Esophagus squamous epithelium (tissue), 5 donors: ENCODE results near the gene SAC3D1. TPM values are rescaled to one million over a fixed set of nuclear protein-coding genes. Genes with fewer than 3 reads are reported as not detected.
"Not testable (repeated sequence)": the region's sequence is repeated elsewhere in the genome, so short reads cannot be mapped to it uniquely, and the experiment has no call there.

ENCODE experiments used
- DNase-seq: peaks from one replicate; lab custom pipeline; 2025; lab: John Stamatoyannopoulos, UW
- H3K27ac ChIP-seq, 4 donors: fragments of 200-600 bp; sonication (generic); one replicate each; pipeline ENCODE4 v1.5.1; 2016 to 2019; ENCODE audit warnings: mild to moderate bottlenecking in 1 of 4
- H3K27me3 ChIP-seq, 4 donors: fragments of 200-600 bp; sonication (generic); 1 replicate in 3 of 4; 2 replicates in 1 of 4; pipeline versions ENCODE4 v1.5.1 to v1.6.0; 2017 to 2021; ENCODE audit warnings: antibody characterized with exemption in 1 of 4
- H3K36me3 ChIP-seq, 3 donors: fragments of 200-600 bp; sonication (generic); one replicate each; pipeline ENCODE4 v1.5.1; 2016 to 2019
- H3K4me1 ChIP-seq, 3 donors: fragments of 200-600 bp; sonication (generic); one replicate each; pipeline ENCODE4 v1.5.1; 2017 to 2019
- H3K4me3 ChIP-seq, 4 donors: fragments of 200-600 bp; sonication (generic); 1 replicate in 3 of 4; 2 replicates in 1 of 4; pipeline ENCODE4 v1.5.1; 2016 to 2019; ENCODE audit warnings: mild to moderate bottlenecking in 2 of 4, moderate library complexity in 1 of 4
- H3K9me3 ChIP-seq, 3 donors: fragments of 200-600 bp; sonication (generic); one replicate each; pipeline ENCODE4 v1.5.1; 2016 to 2019
- CTCF ChIP-seq, 6 experiments: fragments of 450-650 bp in 4 of 6; fragments of 200-600 bp in 2 of 6; sonication (generic) in 2 of 6; IDR thresholded peaks; one replicate each; pipeline ENCODE4 v1.5.1; 2016 to 2019; ENCODE audit warnings: antibody characterized with exemption in 6 of 6, mild to moderate bottlenecking in 4 of 6, moderate library complexity in 4 of 6
- POLR2A ChIP-seq, 4 donors: fragments of 450-650 bp; IDR thresholded peaks; one replicate each; pipeline ENCODE4 v1.6.1; 2017; ENCODE audit warnings: antibody characterized with exemption in 4 of 4, mild to moderate bottlenecking in 4 of 4, moderate library complexity in 3 of 4
- WGBS, 2 donors: methylation state at CpG; one replicate each; pipeline ENCODE4 v1.1.5; 2018; 5-methylcytosine and 5-hydroxymethylcytosine counted together
- intact Hi-C: fragments of 100-400 bp; cut with DNase I; formaldehyde crosslinking; loops from one replicate; pipeline ENCODE4 v1.15.0; 2022
- total RNA-seq, 4 donors: library from RNA; depleted of rRNA; stranded (reverse); fragments of >200 nt; gene quantifications; one replicate each; pipeline ENCODE4 v1.1.0, GENCODE V29; 2016
- donor health status: DM: yes; HTN: yes; CAD: no.

SAC3D1 gene
- total RNA-seq, 4 donors from 2014 or later: 9.2 to 19.0 (median 15.1) TPM

- Histone ChIP-seq H3K27ac (no peak overlapping the region), H3K4me1 (peaks cover 0 to 5% (median 0%) of the 10 kb centered on the region in 3 donors), H3K4me3 (no peak overlapping the region), H3K9me3 (no peaks in the 10 kb centered on the region), H3K27me3 (no peaks in the 10 kb centered on the region), H3K36me3 (peaks cover 0 to 51% (median 9%) of the 10 kb centered on the region in 3 donors)
- TF ChIP-seq CTCF (IDR thresholded peaks at IDR 0.05) (no peak), POLR2A (IDR thresholded peaks at IDR 0.05) (no peak)
- intact Hi-C loops: no loop called here
- WGBS, 2 donors: 100% methylated on average over 3 of the region's 11 CpGs; no CpG with 5 or more reads in 1 of the 2 donors
- no peak for DNase-seq
These were observed 19.5 kb upstream of the SAC3D1 start for GRCh38 chr11:65021509-65021908.

GRCh38 chr11:65023502-65023901 lies 17.5 kb upstream of the SAC3D1 start:
- H3K4me3 ChIP-seq, intact Hi-C loops, H3K9me3 ChIP-seq, H3K27ac ChIP-seq, H3K27me3 ChIP-seq, DNase-seq: not testable (repeated sequence)
- WGBS, 2 donors: 75 to 79% methylated on average over 5 to 7 of the region's 8 CpGs
- H3K4me1 ChIP-seq: peaks cover 8 to 16% (median 9%) of the 10 kb centered on the region in 3 donors
- H3K36me3 ChIP-seq: peaks cover 0 to 40% (median 6%) of the 10 kb centered on the region in 3 donors

- intact Hi-C loops: no loop called here
- Histone ChIP-seq H3K4me3 (peak overlapping the region; percentile 50 to 82 (median 70)), H3K27ac (peak overlapping the region; percentile 91 to 98 (median 96)), H3K36me3 (peaks cover 0 to 19% (median under 1%) of the 10 kb centered on the region in 3 donors), H3K4me1 (peaks cover 12 to 28% (median 15%) of the 10 kb centered on the region in 3 donors), H3K9me3 (no peaks in the 10 kb centered on the region), H3K27me3 (no peaks in the 10 kb centered on the region)
- TF ChIP-seq CTCF (IDR thresholded peaks at IDR 0.05) (no peak), POLR2A (IDR thresholded peaks at IDR 0.05) (no peak)
- DNase-seq: no peak
- WGBS, 2 donors: 56 to 59% methylated on average over 9 to 10 of the region's 10 CpGs
These were observed 14.2 kb upstream of the SAC3D1 start for GRCh38 chr11:65026810-65027209.

- peak within 1 kb of the TSS; percentile 91 to 98 (median 96) for H3K27ac ChIP-seq
- H3K9me3 ChIP-seq: no peaks in the 10 kb centered on the region
- TF ChIP-seq CTCF (IDR thresholded peaks at IDR 0.05) (peak; percentile 69 to 85 (median 80)), POLR2A (IDR thresholded peaks at IDR 0.05) (peak in 3 of 4 donors; percentile 42 to 72 (median 52))
- intact Hi-C loops: no loop called here
- peak within 1 kb of the TSS; percentile 50 to 82 (median 70) for H3K4me3 ChIP-seq
- peaks cover 0 to 19% (median 7%) of the 10 kb centered on the region in 3 donors for H3K36me3 ChIP-seq
- peaks cover 12 to 28% (median 15%) of the 10 kb centered on the region in 3 donors for H3K4me1 ChIP-seq
- peak; percentile 77 for DNase-seq
- 0 to 1% methylated on average over 16 to 34 of the region's 51 CpGs for WGBS, 2 donors
- H3K27me3 ChIP-seq: no peaks in the 10 kb centered on the region
These were observed 13.6 kb upstream of the SAC3D1 start, which contains the start of gene SNX15 for GRCh38 chr11:65027213-65028067. TSS of gene SNX15 (plus strand) at chr11:65027439. CDS start at chr11:65027538, 99 bp downstream.

GRCh38 chr11:65032216-65032615 lies 8.8 kb upstream of the SAC3D1 start:
- peaks cover 8 to 66% (median 36%) of the 10 kb centered on the region in 3 donors for H3K36me3 ChIP-seq

More at GRCh38 chr11:65032216-65032615, 8.8 kb upstream of the SAC3D1 start:
- TF ChIP-seq CTCF (IDR thresholded peaks at IDR 0.05) (no peak), POLR2A (IDR thresholded peaks at IDR 0.05) (no peak)
- Histone ChIP-seq H3K27ac (no peak overlapping the region), H3K4me1 (peaks cover 9 to 21% (median 13%) of the 10 kb centered on the region in 3 donors), H3K9me3 (no peaks in the 10 kb centered on the region), H3K27me3 (no peaks in the 10 kb centered on the region), H3K4me3 (no peak overlapping the region)
- intact Hi-C loops: no loop called here
- no peak for DNase-seq
- WGBS, 2 donors: 64 to 100% methylated on average over 1 to 6 of the region's 13 CpGs
